Neutrophil (primary cell): Measurements from ENCODE around the gene OBSCN.

Source experiments
- H3K27ac ChIP-seq: fragments of 200-600 bp; sonication (generic); 2 replicates; pipeline ENCODE4 v1.5.1; 2016; ENCODE audit warnings: mild to moderate bottlenecking, moderate library complexity
- H3K27me3 ChIP-seq: fragments of 200-600 bp; sonication (generic); 2 replicates; pipeline ENCODE4 v1.6.0; 2016; ENCODE audit warnings: mild to moderate bottlenecking
- H3K36me3 ChIP-seq: fragments of 200-600 bp; sonication (generic); 2 replicates; pipeline ENCODE4 v1.5.1; 2017
- H3K4me1 ChIP-seq, 2 experiments: fragments of 200-600 bp in 1 of 2; sonication (generic) in 1 of 2; 1 replicate in 1 of 2; 2 replicates in 1 of 2; pipeline versions ENCODE4 v1.5.1 to v1.6.1; 2013 to 2016; ENCODE audit warnings: low read depth in 1 of 2, low read length in 1 of 2, mild to moderate bottlenecking in 1 of 2, moderate library complexity in 1 of 2; ENCODE audit not compliant: control insufficient read depth in 1 of 2, insufficient read depth in 1 of 2
- H3K4me3 ChIP-seq, 2 experiments: fragments of 200-600 bp in 1 of 2; sonication (generic) in 1 of 2; 1 replicate in 1 of 2; 2 replicates in 1 of 2; pipeline ENCODE4 v1.5.1; 2013 to 2016; ENCODE audit warnings: low read depth in 1 of 2, low read length in 1 of 2, mild to moderate bottlenecking in 1 of 2, moderate library complexity in 1 of 2
- H3K9me3 ChIP-seq: fragments of 200-600 bp; sonication (generic); 2 replicates; pipeline ENCODE4 v1.5.1; 2016
- CTCF ChIP-seq: fragments of 200-600 bp; sonication (generic); IDR thresholded peaks from 2 replicates; pipeline ENCODE4 v1.5.1; 2016; ENCODE audit warnings: antibody characterized with exemption

The OBSCN gene

GRCh38 chr1:228278432-228278941 lies 70.6 kb downstream of the OBSCN start:
- Histone ChIP-seq H3K4me1 (peaks cover 3 to 7% of the 10 kb centered on the region in 2 experiments), H3K27ac (no peak overlapping the region), H3K27me3 (peaks cover 40% of the 10 kb centered on the region), H3K4me3 (no peak overlapping the region), H3K36me3 (no peaks in the 10 kb centered on the region), H3K9me3 (no peaks in the 10 kb centered on the region)
- TF ChIP-seq CTCF = no peak

GRCh38 chr1:228279011-228279721 lies 71.3 kb downstream of the OBSCN start:
- no peaks in the 10 kb centered on the region for H3K36me3 ChIP-seq
- no peak for TF ChIP-seq CTCF
- no peak overlapping the region for H3K27ac ChIP-seq
- peaks cover 34% of the 10 kb centered on the region for H3K27me3 ChIP-seq
- no peaks in the 10 kb centered on the region for H3K9me3 ChIP-seq
- peaks cover 3 to 7% of the 10 kb centered on the region in 2 experiments for H3K4me1 ChIP-seq
- H3K4me3 ChIP-seq = no peak overlapping the region

- H3K9me3 ChIP-seq = no peaks in the 10 kb centered on the region
- no peaks in the 10 kb centered on the region for H3K36me3 ChIP-seq
- H3K27me3 ChIP-seq = peaks cover 29% of the 10 kb centered on the region
- TF ChIP-seq CTCF = no peak
- H3K27ac ChIP-seq = no peak overlapping the region
- no peak overlapping the region for H3K4me3 ChIP-seq
- peaks cover 3 to 7% of the 10 kb centered on the region in 2 experiments for H3K4me1 ChIP-seq
Observed at GRCh38 chr1:228279722-228280105, 71.9 kb downstream of the OBSCN start.

- no peak for TF ChIP-seq CTCF
- peaks cover 1 to 4% of the 10 kb centered on the region in 2 experiments for H3K4me1 ChIP-seq
Observed at GRCh38 chr1:228280106-228280901, 72.5 kb downstream of the OBSCN start.

GRCh38 chr1:228280961-228281591 lies 73.2 kb downstream of the OBSCN start:
- H3K9me3 ChIP-seq = no peaks in the 10 kb centered on the region
- no peak overlapping the region for H3K27ac ChIP-seq
- no peak for TF ChIP-seq CTCF
- peaks cover 15% of the 10 kb centered on the region for H3K27me3 ChIP-seq
- H3K4me1 ChIP-seq = no peaks in the 10 kb centered on the region
- H3K4me3 ChIP-seq = no peak overlapping the region
- no peaks in the 10 kb centered on the region for H3K36me3 ChIP-seq

More at GRCh38 chr1:228280106-228280901, 72.5 kb downstream of the OBSCN start:
- Histone ChIP-seq H3K9me3 (no peaks in the 10 kb centered on the region), H3K36me3 (no peaks in the 10 kb centered on the region), H3K4me3 (no peak overlapping the region), H3K27me3 (peaks cover 23% of the 10 kb centered on the region), H3K27ac (no peak overlapping the region)
